ENCODE data around the gene OR11G2.
"Not testable (repeated sequence)": the region's sequence is repeated elsewhere in the genome, so short reads cannot be mapped to it uniquely, and the experiment has no call there.

The OR11G2 gene, protein sequence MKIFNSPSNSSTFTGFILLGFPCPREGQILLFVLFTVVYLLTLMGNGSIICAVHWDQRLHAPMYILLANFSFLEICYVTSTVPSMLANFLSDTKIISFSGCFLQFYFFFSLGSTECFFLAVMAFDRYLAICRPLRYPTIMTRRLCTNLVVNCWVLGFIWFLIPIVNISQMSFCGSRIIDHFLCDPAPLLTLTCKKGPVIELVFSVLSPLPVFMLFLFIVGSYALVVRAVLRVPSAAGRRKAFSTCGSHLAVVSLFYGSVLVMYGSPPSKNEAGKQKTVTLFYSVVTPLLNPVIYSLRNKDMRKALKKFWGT

GRCh38 chr14:20190596-20190995, at the start of gene OR11G2:
Gene OR11G2 (plus strand): TSS chr14:20190896. CDS start chr14:20197438, 6,542 bp downstream.
- no peak for DNase-seq (ENCODE audit: low spot score)

DNA sequence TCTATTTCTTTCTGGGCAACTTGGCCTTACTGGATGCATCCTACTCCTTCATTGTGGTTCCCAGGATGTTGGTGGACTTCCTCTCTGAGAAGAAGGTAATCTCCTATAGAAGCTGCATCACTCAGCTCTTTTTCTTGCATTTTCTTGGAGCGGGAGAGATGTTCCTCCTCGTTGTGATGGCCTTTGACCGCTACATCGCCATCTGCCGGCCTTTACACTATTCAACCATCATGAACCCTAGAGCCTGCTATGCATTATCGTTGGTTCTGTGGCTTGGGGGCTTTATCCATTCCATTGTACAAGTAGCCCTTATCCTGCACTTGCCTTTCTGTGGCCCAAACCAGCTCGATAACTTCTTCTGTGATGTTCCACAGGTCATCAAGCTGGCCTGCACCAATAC, 46.8 kb upstream of the OR11G2 start:
- no peak for DNase-seq (ENCODE audit: low spot score)

GRCh38 chr14:20144820-20145219, 45.9 kb upstream of the OR11G2 start:
- no peak for DNase-seq (ENCODE audit: low spot score)

GRCh38 chr14:20164462-20164861, 26.2 kb upstream of the OR11G2 start:
- no peak for DNase-seq (ENCODE audit: low spot score)

- no peak for DNase-seq (ENCODE audit: low spot score)
These were observed 23.6 kb upstream of the OR11G2 start for GRCh38 chr14:20167091-20167490.

GRCh38 chr14:20169852-20170251, 20.8 kb upstream of the OR11G2 start:
- DNase-seq (ENCODE audit: low spot score) = not testable (repeated sequence)

- DNase-seq (ENCODE audit: low spot score) = not testable (repeated sequence)
These were observed 16.5 kb upstream of the OR11G2 start for GRCh38 chr14:20174205-20174604.

DNA sequence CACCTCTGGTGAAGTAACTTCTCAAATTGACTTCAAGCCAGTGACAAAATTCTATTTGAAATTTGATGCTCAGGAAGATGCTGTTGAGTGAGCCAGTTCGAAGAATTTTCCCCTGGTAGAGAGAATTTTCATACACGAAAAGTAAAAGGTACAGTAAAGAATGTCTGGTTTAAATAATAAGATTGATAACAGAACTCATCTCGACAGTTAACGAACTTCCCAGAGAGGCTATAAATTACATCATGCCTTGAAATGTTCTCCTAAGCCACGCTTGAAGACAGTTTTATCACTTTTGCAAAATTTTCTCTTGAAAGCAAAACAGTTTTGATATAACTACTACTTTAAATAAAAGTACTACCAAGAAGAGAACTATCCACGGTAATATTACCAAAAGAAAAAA, 14.4 kb upstream of the OR11G2 start:
- DNase-seq (ENCODE audit: low spot score) = no peak

GRCh38 chr14:20177433-20177974, 13.2 kb upstream of the OR11G2 start:
- no peak for DNase-seq (ENCODE audit: low spot score)

DNA sequence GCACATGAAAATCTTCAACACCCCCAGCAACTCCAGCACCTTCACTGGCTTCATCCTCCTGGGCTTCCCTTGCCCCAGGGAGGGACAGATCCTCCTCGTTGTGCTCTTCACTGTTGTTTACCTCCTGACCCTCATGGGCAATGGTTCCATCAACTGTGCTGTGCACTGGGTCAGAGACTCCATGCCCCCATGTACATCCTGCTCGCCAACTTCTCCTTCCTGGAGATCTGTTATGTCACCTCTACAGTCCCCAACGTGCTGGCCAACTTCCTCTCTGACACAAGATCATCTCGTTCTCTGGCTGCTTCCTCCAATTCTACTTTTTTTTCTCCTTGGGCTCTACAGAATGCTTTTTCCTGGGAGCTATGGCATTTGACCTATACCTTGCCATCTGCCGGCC, 11.5 kb upstream of the OR11G2 start:
- DNase-seq (ENCODE audit: low spot score) = no peak

DNA sequence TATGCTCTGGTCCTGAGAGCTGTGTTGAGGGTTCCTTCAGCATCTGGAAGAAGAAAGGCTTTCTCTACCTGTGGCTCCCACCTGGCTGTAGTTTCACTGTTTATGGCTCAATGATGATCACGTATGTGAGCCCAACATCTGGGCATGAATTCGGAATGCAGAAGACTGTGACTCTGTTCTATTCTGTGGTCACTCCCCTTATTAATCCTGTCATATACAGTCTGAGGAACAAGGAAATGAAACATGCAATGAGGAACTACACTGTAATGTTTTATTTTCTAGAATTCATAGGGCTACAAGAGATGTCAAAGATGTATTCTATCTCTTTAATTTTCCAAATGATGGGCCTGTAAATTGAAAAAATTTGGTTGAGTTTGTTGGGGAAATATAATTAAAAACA, 10.8 kb upstream of the OR11G2 start:
- no peak for DNase-seq (ENCODE audit: low spot score)

DNA sequence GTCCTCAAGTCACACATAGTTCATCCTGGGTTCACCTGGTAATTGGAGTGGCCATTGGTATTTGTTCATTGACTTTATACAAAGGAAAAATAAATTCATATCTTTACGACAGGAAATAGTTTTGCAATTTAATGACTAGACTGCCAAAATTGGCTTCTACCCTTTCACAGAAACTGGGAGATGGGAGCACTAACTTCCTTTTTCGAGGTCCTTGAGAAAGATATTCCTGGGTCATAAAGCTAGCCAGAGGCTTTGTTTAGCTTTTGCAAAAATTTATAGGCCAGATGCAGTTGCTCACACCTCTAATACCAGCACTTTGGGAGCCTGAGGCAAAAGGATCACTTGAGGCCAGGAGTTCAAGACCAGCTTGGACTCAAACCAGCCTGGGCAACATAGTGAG, 10.2 kb upstream of the OR11G2 start:
- no peak for DNase-seq (ENCODE audit: low spot score)

DNA sequence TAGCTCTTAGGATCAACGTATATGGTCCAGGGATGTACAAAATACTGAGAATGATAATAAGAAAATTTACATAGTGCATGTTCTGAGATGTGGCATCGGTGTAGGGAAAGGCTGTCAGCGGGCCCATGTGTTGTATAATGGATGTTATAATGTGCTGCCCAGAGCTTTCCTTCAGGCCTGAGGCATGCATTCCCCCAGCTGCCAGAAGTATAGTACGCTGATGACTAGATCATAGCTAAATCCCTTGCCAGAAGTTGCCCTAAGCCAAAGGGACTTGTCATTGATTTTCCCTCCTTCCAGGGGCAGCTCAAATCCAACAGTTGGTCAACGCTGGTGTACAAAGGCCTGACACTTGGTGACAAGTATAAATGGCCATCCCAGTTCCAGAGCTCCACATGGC, 6.5 kb upstream of the OR11G2 start:
- no peak for DNase-seq (ENCODE audit: low spot score)

GRCh38 chr14:20191396-20191795, 700 bp downstream of the OR11G2 start:
- no peak for DNase-seq (ENCODE audit: low spot score)

GRCh38 chr14:20194101-20194500, 3.4 kb downstream of the OR11G2 start:
- DNase-seq (ENCODE audit: low spot score) = no peak

- DNase-seq (ENCODE audit: low spot score) = not testable (repeated sequence)
These were observed 4.5 kb downstream of the OR11G2 start for GRCh38 chr14:20195170-20195569.

- no peak for DNase-seq (ENCODE audit: low spot score)
These were observed 5.2 kb downstream of the OR11G2 start for GRCh38 chr14:20195911-20196310.

GRCh38 chr14:20197459-20197858, 6.8 kb downstream of the OR11G2 start:
- DNase-seq (ENCODE audit: low spot score) = no peak

DNA sequence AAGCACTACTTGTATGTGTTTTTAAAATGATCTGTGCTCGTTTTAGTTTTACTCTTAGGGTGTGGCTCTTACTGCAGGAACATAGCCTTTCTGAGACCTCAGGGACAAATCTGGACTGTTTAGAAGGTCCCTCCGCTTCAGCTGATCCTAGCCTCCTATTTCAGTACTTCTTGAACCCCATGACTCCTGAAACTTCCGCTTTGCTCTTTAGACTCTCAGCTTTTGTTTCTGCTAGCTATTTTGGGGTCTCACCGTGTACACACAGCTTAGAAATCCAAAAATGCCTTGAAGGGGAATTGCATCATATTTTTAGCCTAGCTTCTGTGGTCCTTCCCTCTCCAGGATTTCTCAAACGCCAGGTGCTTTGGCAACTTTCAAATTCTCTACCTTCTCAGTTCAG, 8.3 kb downstream of the OR11G2 start:
- DNase-seq (ENCODE audit: low spot score) = no peak

- DNase-seq (ENCODE audit: low spot score) = no peak
These were observed 14.0 kb downstream of the OR11G2 start for GRCh38 chr14:20204721-20205120.

DNA sequence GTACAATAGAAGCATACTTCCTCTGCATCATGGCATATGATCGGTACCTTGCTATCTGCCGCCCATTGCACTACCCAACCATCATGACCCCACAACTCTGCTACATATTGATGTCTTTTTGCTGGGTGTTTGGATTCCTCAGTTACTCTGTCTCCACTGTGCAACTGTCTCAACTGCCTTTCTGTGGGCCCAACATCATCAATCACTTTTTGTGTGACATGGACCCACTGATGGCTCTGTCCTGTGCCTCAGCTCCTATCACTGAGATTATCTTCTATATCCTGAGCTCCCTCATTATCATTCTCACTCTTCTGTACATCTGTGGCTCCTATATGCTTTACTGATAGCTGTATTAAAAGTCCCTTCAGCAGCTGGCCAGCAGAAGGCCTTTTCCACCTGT, 18.9 kb downstream of the OR11G2 start:
- no peak for DNase-seq (ENCODE audit: low spot score)

DNA sequence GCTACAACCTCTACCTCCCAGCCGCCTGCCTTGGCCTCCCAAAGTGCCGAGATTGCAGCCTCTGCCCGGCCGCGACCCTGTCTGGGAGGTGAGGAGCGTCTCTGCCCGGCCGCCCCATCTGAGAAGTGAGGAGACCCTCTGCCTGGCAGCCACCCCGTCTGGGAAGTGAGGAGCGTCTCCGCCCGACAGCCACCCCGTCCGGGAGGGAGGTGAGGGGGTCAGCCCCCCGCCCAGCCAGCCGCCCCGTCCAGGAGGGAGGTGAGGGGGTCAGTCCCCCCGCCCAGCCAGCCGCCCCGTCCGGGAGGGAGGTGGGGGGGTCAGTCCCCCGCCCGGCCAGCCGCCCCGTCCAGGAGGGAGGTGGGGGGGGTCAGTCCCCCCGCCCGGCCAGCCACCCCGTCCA, 21.7 kb downstream of the OR11G2 start:
- not testable (repeated sequence) for DNase-seq (ENCODE audit: low spot score)

DNA sequence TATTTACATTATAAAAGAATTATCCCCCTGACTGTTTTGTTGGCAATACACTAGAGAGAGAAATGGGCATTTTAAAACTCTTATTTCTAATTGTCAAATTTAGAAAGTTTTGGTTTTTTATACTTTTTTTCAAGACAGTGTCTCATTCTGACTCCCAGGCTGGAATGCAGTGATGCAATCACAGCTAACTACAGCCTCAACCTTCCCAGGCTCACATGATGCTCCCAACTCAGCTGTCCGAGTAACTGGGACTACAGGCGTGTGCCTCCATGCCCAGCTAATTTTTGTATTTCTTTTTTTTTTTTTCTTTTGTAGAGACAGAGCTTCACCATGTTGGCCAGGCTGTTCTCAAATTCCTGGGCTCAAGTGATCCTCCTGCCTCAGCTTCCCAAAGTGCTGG, 24.5 kb downstream of the OR11G2 start:
- no peak for DNase-seq (ENCODE audit: low spot score)

DNA sequence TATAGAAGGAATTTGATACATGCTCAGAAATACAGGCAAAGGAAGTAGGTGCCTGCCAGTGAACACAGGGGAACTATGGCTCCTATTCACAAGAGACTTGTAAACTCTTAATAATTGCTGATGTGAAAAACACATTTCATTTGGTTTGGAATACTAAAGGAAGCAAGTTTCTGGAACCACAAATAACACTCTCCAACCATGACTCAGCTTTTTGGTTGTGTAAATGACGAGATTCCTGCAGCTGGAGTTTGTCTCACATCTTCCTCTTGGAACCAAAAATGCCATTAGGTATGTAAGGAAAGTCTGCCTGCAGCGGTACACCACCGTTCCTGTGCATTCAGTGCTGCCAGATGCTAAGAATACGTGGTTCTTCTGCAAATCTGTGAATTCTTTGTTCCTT, 28.3 kb downstream of the OR11G2 start:
- DNase-seq (ENCODE audit: low spot score) = no peak
